ENCODE measurements around the gene TFB1M.
A peak's percentile ranks its signal among the peaks of the same experiment; 100 is the strongest.
"Not testable (repeated sequence)": the region's sequence is repeated elsewhere in the genome, so short reads cannot be mapped to it uniquely, and the experiment has no call there.

Gene TFB1M

GRCh38 chr6:155219858-155220301 lies 94.4 kb downstream of the TFB1M start:
- H3K27me3 ChIP-seq = no peaks in the 10 kb centered on the region
- H3K27ac ChIP-seq = no peak overlapping the region
- H3K4me1 ChIP-seq = peaks cover 9 to 31% (median 14%) of the 10 kb centered on the region in 10 experiments
- no peak overlapping the region for H3K9ac ChIP-seq
- no peak overlapping the region for H3K4me2 ChIP-seq
- no peak overlapping the region for H3K4me3 ChIP-seq
- no peaks in the 10 kb centered on the region for H3K9me3 ChIP-seq (replicated peaks in 1 of 11)
- no peaks in the 10 kb centered on the region for H3K36me3 ChIP-seq
- H4K20me1 ChIP-seq = no peaks in the 10 kb centered on the region
- TF ChIP-seq Cebpa-rat (IDR thresholded peaks at IDR 0.05) = no peak

GRCh38 chr6:155219299-155219698 lies 95.0 kb downstream of the TFB1M start:
- H3K4me3 ChIP-seq = no peak overlapping the region
- no peaks in the 10 kb centered on the region for H3K9me3 ChIP-seq (replicated peaks in 1 of 11)
- no peaks in the 10 kb centered on the region for H4K20me1 ChIP-seq
- no peak overlapping the region for H3K27ac ChIP-seq
- no peak for TF ChIP-seq Cebpa-rat (IDR thresholded peaks at IDR 0.05)
- peaks cover 8 to 26% (median 13%) of the 10 kb centered on the region in 10 experiments for H3K4me1 ChIP-seq
- H3K27me3 ChIP-seq = no peaks in the 10 kb centered on the region
- H3K4me2 ChIP-seq = no peak overlapping the region
- H3K36me3 ChIP-seq = no peaks in the 10 kb centered on the region
- H3K9ac ChIP-seq = no peak overlapping the region

DNA sequence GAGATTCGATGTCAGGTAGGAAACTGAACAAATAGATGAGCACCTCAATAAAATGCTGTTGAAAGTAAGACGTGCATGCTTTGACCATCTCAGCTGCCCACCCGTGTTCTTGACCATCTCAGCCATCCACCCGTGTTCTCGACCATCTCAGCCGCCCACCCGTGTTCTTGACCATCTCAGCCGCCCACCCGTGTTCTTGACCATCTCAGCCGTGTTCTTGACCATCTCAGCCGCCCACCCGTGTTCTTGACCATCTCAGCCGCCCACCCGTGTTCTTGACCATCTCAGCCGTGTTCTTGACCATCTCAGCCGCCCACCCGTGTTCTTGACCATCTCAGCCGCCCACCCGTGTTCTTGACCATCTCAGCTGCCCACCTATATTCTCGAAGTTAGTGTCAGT lies 95.6 kb downstream of the TFB1M start:
- H3K27me3 ChIP-seq; H3K4me3 ChIP-seq; H4K20me1 ChIP-seq; H3K36me3 ChIP-seq; H3K9me3 ChIP-seq (replicated peaks in 1 of 11); H3K9ac ChIP-seq; H3K27ac ChIP-seq; H3K4me2 ChIP-seq: not testable (repeated sequence)
- peaks cover 7 to 25% (median 19%) of the 10 kb centered on the region in 10 experiments for H3K4me1 ChIP-seq

- Histone ChIP-seq H3K4me2 (peak overlapping the region in 9 of 11 experiments; percentile 9 to 66 (median 40); a peak in 16 of 22 replicates), H3K27ac (no peak overlapping the region), H3K36me3 (no peaks in the 10 kb centered on the region), H3K27me3 (no peaks in the 10 kb centered on the region), H3K4me1 (peaks cover 10 to 38% (median 26%) of the 10 kb centered on the region in 10 experiments; a peak in 19 of 20 replicates), H3K4me3 (no peak overlapping the region), H4K20me1 (no peaks in the 10 kb centered on the region), H3K9ac (0 out of 22 replicates have a peak overlapping the region, but pooled peaks of 1 of the 11 experiments have one; percentile 33), H3K9me3 (replicated peaks in 1 of 11) (0 out of 22 replicates have a peak, but pooled peaks cover 0 to 5% (median 0%) of the 10 kb centered on the region in 11 experiments)
- no peak for TF ChIP-seq Cebpa-rat (IDR thresholded peaks at IDR 0.05)
These were observed 97.8 kb downstream of the TFB1M start for GRCh38 chr6:155216312-155217046.

GRCh38 chr6:155215906-155216305 lies 98.4 kb downstream of the TFB1M start:
- H3K36me3 ChIP-seq = no peaks in the 10 kb centered on the region
- TF ChIP-seq Cebpa-rat (IDR thresholded peaks at IDR 0.05) = no peak
- H3K27me3 ChIP-seq = no peaks in the 10 kb centered on the region
- H4K20me1 ChIP-seq = no peaks in the 10 kb centered on the region
- peaks cover 10 to 38% (median 24%) of the 10 kb centered on the region in 10 experiments; a peak in 19 of 20 replicates for H3K4me1 ChIP-seq
- 0 out of 22 replicates have a peak, but pooled peaks cover 0 to 5% (median 0%) of the 10 kb centered on the region in 11 experiments for H3K9me3 ChIP-seq (replicated peaks in 1 of 11)
- no peak overlapping the region for H3K27ac ChIP-seq
- peak overlapping the region in 3 of 11 experiments; percentile 59 to 66 (median 64); a peak in 3 of 22 replicates for H3K4me2 ChIP-seq
- H3K4me3 ChIP-seq = no peak overlapping the region
- no peak overlapping the region for H3K9ac ChIP-seq

- Histone ChIP-seq H3K4me2 (peak overlapping the region; percentile 22 to 84 (median 66); a peak in 20 of 22 replicates), H3K9me3 (replicated peaks in 1 of 11) (0 out of 22 replicates have a peak, but pooled peaks cover 0 to 5% (median 0%) of the 10 kb centered on the region in 11 experiments), H3K36me3 (no peaks in the 10 kb centered on the region), H4K20me1 (no peaks in the 10 kb centered on the region), H3K27me3 (no peaks in the 10 kb centered on the region), H3K4me3 (no peak overlapping the region), H3K4me1 (peaks cover 7 to 59% (median 38%) of the 10 kb centered on the region in 10 experiments; a peak in 19 of 20 replicates), H3K27ac (peak overlapping the region in 2 of 11 experiments; percentile 23 to 29; a peak in 1 of 22 replicates), H3K9ac (peak overlapping the region in 1 of 11 experiments; percentile 2; a peak in 1 of 22 replicates)
- no peak for TF ChIP-seq Cebpa-rat (IDR thresholded peaks at IDR 0.05)
These were observed 100.5 kb downstream of the TFB1M start for GRCh38 chr6:155213611-155214372.

- Histone ChIP-seq H3K9ac (no peak overlapping the region), H3K4me1 (peaks cover 7 to 69% (median 48%) of the 10 kb centered on the region in 10 experiments; a peak in 19 of 20 replicates), H3K4me3 (no peak overlapping the region), H3K36me3 (no peaks in the 10 kb centered on the region), H3K9me3 (replicated peaks in 1 of 11) (0 out of 22 replicates have a peak, but pooled peaks cover 0 to 5% (median 0%) of the 10 kb centered on the region in 11 experiments), H3K27me3 (no peaks in the 10 kb centered on the region), H3K4me2 (peak overlapping the region in 7 of 11 experiments; percentile 58 to 84 (median 73); a peak in 13 of 22 replicates), H4K20me1 (no peaks in the 10 kb centered on the region), H3K27ac (0 out of 22 replicates have a peak overlapping the region, but pooled peaks of 1 of the 11 experiments have one; percentile 23)
- TF ChIP-seq Cebpa-rat (IDR thresholded peaks at IDR 0.05) = no peak
These were observed 101.5 kb downstream of the TFB1M start for GRCh38 chr6:155212616-155213380.

DNA sequence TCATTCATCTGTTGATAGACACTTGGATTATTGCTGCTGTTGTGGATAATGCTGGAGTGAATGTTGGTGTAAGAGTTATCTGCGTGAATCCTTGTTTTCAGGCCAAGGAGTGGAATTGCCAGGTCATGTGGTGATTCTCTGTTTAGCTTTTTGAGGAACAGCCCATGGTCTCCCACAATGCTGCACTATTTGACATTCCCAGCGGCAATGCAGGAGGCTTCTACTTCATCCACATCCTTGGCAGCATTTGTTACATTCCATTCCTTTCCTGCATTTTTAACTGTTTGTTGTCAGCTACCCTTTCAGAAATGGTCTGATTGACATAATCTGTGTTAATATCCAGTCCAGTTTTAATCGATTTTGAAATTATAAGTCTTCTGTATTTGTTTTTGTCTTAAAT lies 102.2 kb downstream of the TFB1M start:
- Histone ChIP-seq H3K4me2 (no peak overlapping the region), H3K27me3 (no peaks in the 10 kb centered on the region), H3K36me3 (no peaks in the 10 kb centered on the region), H3K9ac (no peak overlapping the region), H3K4me3 (no peak overlapping the region), H3K27ac (no peak overlapping the region), H4K20me1 (no peaks in the 10 kb centered on the region), H3K9me3 (replicated peaks in 1 of 11) (0 out of 22 replicates have a peak, but pooled peaks cover 0 to 5% (median 0%) of the 10 kb centered on the region in 11 experiments), H3K4me1 (peaks cover 10 to 70% (median 53%) of the 10 kb centered on the region in 10 experiments; a peak in 19 of 20 replicates)
- no peak for TF ChIP-seq Cebpa-rat (IDR thresholded peaks at IDR 0.05)
